RPMI8226 (cell line): ENCODE results near the gene PPP5C.
"Not testable (repeated sequence)": the region's sequence is repeated elsewhere in the genome, so short reads cannot be mapped to it uniquely, and the experiment has no call there.

Source experiments
- DNase-seq: peaks from one replicate; pipeline ENCODE4 v3.0.0-alpha.2; 2015

PPP5C gene

GRCh38 chr19:46410205-46411087 is 63.6 kb downstream of the PPP5C start:
- DNase-seq: no peak

- DNase-seq: no peak
These were observed 64.4 kb downstream of the PPP5C start for GRCh38 chr19:46411088-46411924.

- no peak for DNase-seq
These were observed 65.2 kb downstream of the PPP5C start for GRCh38 chr19:46411925-46412649.

GRCh38 chr19:46412650-46413261 is 65.9 kb downstream of the PPP5C start:
- no peak for DNase-seq

GRCh38 chr19:46413262-46414031 is 66.6 kb downstream of the PPP5C start, which contains the start of gene CCDC8:
TSS of gene CCDC8 (minus strand) at chr19:46413564. CDS start at chr19:46412810, 754 bp downstream.
- no peak for DNase-seq

GRCh38 chr19:46414899-46415298 is 68.0 kb downstream of the PPP5C start:
- DNase-seq: not testable (repeated sequence)

GRCh38 chr19:46415804-46416709 is 69.2 kb downstream of the PPP5C start:
- peak; percentile 62 for DNase-seq

- no peak for DNase-seq
These were observed 73.2 kb downstream of the PPP5C start for GRCh38 chr19:46420056-46420455.

GRCh38 chr19:46422344-46422743 is 75.5 kb downstream of the PPP5C start:
- no peak for DNase-seq

GRCh38 chr19:46423188-46423587 is 76.3 kb downstream of the PPP5C start:
- no peak for DNase-seq

- peak; percentile 44 for DNase-seq
These were observed 79.2 kb downstream of the PPP5C start for GRCh38 chr19:46426035-46426505.

- DNase-seq: peak; percentile 39
These were observed 79.7 kb downstream of the PPP5C start for GRCh38 chr19:46426506-46427162.

- no peak for DNase-seq
These were observed 80.7 kb downstream of the PPP5C start for GRCh38 chr19:46427518-46428045.

- DNase-seq: peak; percentile 75
These were observed 81.6 kb downstream of the PPP5C start, which contains the start of gene PNMA8C for GRCh38 chr19:46428239-46429135. TSS of gene PNMA8C (minus strand) at chr19:46428936. CDS start at chr19:46428359, 577 bp downstream.

GRCh38 chr19:46429999-46430398 is 83.1 kb downstream of the PPP5C start:
- no peak for DNase-seq

GRCh38 chr19:46431824-46432223 is 84.9 kb downstream of the PPP5C start:
- peak; percentile 38 for DNase-seq

- not testable (repeated sequence) for DNase-seq
These were observed 86.6 kb downstream of the PPP5C start for GRCh38 chr19:46433470-46433869.

GRCh38 chr19:46435009-46435408 is 88.1 kb downstream of the PPP5C start:
- DNase-seq: no peak
